Chondrocyte (in vitro differentiated cells): ENCODE results near the gene ELF2. TPM values are rescaled to one million over a fixed set of nuclear protein-coding genes. Genes with fewer than 3 reads are reported as not detected.
"Not testable (repeated sequence)": the region's sequence is repeated elsewhere in the genome, so short reads cannot be mapped to it uniquely, and the experiment has no call there.

Source experiments
- DNase-seq: peaks from one replicate; pipeline ENCODE4 v3.0.0; 2021; ENCODE audit warnings: mixed read lengths, low spot score
- H3K27ac Mint-ChIP-seq: one replicate; pipeline ENCODE4 v1.8.0; 2021; ENCODE audit warnings: mild to moderate bottlenecking, moderate library complexity, mixed read lengths; ENCODE audit not compliant: unreplicated experiment
- H3K27me3 Mint-ChIP-seq: 2 replicates; pipeline ENCODE4 v1.8.0; 2021; ENCODE audit warnings: low read depth, mixed read lengths
- H3K36me3 Mint-ChIP-seq: 2 replicates; pipeline ENCODE4 v1.8.0; 2021; ENCODE audit warnings: low read depth, mixed read lengths
- H3K4me1 Mint-ChIP-seq: 2 replicates; pipeline ENCODE4 v1.8.0; 2021; ENCODE audit warnings: low read depth, mild to moderate bottlenecking, mixed read lengths
- H3K4me3 Mint-ChIP-seq: one replicate; pipeline ENCODE4 v1.8.0; 2021; ENCODE audit warnings: mild to moderate bottlenecking, moderate library complexity, mixed read lengths; ENCODE audit not compliant: unreplicated experiment
- H3K9me3 Mint-ChIP-seq: 2 replicates; pipeline ENCODE4 v1.8.0; 2021; ENCODE audit warnings: low read depth, mixed read lengths
- CTCF ChIP-seq: fragments of 200-600 bp; sonication (generic); IDR thresholded peaks from 2 replicates; pipeline ENCODE4 v1.5.0; 2021; ENCODE audit warnings: antibody characterized with exemption, mild to moderate bottlenecking, moderate library complexity
- total RNA-seq: library from RNA; stranded (reverse); gene quantifications from 3 replicates; pipeline ENCODE4 v1.2.1, GENCODE V29; 2021

The ELF2 gene
- total RNA-seq, 1 donor from 2014 or later = 30.2 TPM

GRCh38 chr4:139025841-139026240, 151.2 kb downstream of the ELF2 start:
- Mint-ChIP-seq H3K27ac (peak overlapping the region; percentile 36), H3K9me3 (no peaks in the 10 kb centered on the region), H3K27me3 (no peaks in the 10 kb centered on the region), H3K4me3 (no peak overlapping the region), H3K4me1 (peaks cover 63% of the 10 kb centered on the region), H3K36me3 (peaks cover 1% of the 10 kb centered on the region)
- TF ChIP-seq CTCF = no peak
- no peak for DNase-seq

- Mint-ChIP-seq H3K27ac (peak overlapping the region; percentile 57), H3K27me3 (no peaks in the 10 kb centered on the region), H3K36me3 (peaks cover 4% of the 10 kb centered on the region), H3K4me1 (peaks cover 66% of the 10 kb centered on the region), H3K9me3 (no peaks in the 10 kb centered on the region), H3K4me3 (no peak overlapping the region)
- no peak for TF ChIP-seq CTCF
- no peak for DNase-seq
These were observed 152.3 kb downstream of the ELF2 start for GRCh38 chr4:139024686-139025085.

GRCh38 chr4:139022835-139023234, 154.2 kb downstream of the ELF2 start:
- Mint-ChIP-seq H3K4me1 (peaks cover 71% of the 10 kb centered on the region), H3K27me3 (no peaks in the 10 kb centered on the region), H3K36me3 (peaks cover 4% of the 10 kb centered on the region), H3K9me3 (no peaks in the 10 kb centered on the region), H3K4me3 (no peak overlapping the region), H3K27ac (peak overlapping the region; percentile 36)
- TF ChIP-seq CTCF = no peak
- no peak for DNase-seq

- DNase-seq, H3K4me3 Mint-ChIP-seq, H3K27me3 Mint-ChIP-seq, H3K36me3 Mint-ChIP-seq, H3K9me3 Mint-ChIP-seq: not testable (repeated sequence)
- peak overlapping the region; percentile 12 for H3K27ac Mint-ChIP-seq
- H3K4me1 Mint-ChIP-seq = peaks cover 70% of the 10 kb centered on the region
These were observed 155.9 kb downstream of the ELF2 start for GRCh38 chr4:139021071-139021470.

- no peaks in the 10 kb centered on the region for H3K27me3 Mint-ChIP-seq
- H3K9me3 Mint-ChIP-seq = no peaks in the 10 kb centered on the region
- no peak overlapping the region for H3K4me3 Mint-ChIP-seq
- H3K27ac Mint-ChIP-seq = peak overlapping the region; percentile 20
- no peak for DNase-seq
- no peak for TF ChIP-seq CTCF
- H3K4me1 Mint-ChIP-seq = peaks cover 69% of the 10 kb centered on the region
- H3K36me3 Mint-ChIP-seq = peaks cover 6% of the 10 kb centered on the region
These were observed 156.6 kb downstream of the ELF2 start for GRCh38 chr4:139020384-139020783.

DNA sequence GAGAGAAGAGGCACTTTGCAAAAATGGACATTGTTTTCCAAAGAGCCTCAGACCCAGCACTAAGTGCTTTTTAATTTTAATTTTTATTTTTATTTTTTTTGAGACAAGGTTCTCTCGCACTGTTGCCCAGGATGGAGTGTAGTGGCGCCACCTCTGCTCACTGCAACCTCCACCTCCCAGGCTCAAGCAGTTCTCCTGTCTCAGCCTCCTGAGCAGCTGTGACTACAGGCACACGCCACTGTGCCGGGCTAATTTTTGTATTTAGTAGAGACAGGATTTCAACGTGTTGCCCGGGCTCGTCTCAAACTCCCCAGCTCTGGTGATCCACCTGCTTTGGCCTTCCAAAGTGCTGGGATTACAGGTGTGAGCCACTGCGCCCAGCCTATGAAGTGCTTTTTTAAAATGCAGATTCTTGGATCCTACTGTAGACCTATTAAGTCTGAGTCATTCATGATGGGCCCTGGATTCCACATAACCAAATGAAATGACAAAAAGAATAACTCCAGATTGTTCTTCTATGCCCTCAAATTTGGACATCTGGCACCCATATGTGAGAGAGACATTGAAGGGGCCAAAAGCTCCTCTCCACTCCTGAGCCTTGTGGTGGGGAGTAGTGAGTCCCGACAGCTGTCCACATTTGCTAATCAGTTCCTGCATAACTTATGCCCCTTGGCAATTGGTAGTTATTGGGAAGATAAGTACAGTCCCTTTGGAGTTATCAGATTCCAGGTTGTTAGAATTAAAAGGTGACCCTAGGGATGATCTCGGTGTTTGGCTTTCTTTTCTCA, 157.9 kb downstream of the ELF2 start:
- H3K36me3 Mint-ChIP-seq = peaks cover 6% of the 10 kb centered on the region
- no peak for DNase-seq
- no peaks in the 10 kb centered on the region for H3K9me3 Mint-ChIP-seq
- no peak for TF ChIP-seq CTCF
- H3K4me1 Mint-ChIP-seq = peaks cover 68% of the 10 kb centered on the region
- H3K4me3 Mint-ChIP-seq = peak overlapping the region; percentile 89
- no peaks in the 10 kb centered on the region for H3K27me3 Mint-ChIP-seq
- H3K27ac Mint-ChIP-seq = peak overlapping the region; percentile 68
